Measurements from ENCODE around the gene APOA1.

The APOA1 gene

DNA sequence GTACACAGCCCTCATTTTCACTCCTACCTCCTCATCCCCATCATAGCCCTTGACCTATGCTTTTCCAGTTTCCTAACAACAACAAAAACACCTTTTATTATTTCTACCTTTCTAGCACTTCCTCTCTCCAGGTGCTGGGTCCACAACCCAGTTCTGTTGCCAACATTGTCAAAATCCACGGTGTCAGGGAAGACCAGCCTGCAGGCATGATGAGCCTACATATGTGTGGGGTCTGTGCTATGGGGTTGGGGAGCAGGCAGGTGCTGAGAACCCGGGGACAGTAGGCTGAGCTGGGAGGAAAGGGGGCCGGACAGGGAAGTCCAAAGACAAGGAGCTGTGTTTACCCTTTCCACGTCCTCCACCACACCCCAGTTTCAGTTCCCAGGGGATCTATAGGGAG, 48.9 kb downstream of the APOA1 start:
- no peak for DNase-seq (ENCODE audit: low spot score)

DNA sequence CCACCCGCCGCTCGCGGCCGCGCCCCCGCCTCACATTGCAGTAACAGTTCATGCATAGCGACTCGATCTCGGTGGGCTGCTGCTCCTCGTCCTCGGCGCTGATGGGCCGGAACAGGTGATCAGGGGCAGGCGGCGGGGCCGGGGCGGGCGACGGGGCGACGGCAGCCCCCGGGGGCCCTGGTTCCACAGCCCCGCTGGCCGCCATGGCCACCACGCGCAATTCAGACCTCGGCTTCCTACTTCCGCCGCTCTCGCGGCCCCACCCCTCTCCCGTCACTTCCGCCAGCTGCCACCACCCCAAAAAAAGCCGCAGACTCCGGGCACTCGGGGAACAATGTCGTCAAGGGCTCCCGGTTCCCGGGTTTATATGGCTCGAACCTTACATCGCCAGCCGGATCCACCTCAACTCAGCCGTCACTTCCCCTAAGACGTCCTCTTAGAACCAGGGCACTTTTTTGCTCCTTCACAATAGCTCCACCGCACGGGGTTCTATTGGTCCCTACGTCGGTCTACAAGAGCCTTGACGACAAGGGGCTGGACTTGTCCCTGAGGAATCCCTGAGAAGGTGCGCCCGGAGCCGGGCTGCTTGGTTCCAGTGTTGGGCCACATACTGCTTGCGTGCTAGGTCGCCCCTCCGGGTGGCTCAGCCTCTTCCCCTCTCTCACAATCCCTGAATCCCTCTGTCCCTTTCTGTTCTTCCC, 49.5 kb downstream of the APOA1 start, which contains the start of gene ZPR1:
ZPR1 (minus strand) TSS at position 238 of the 701 bp plus-strand sequence; CDS start at position 205, 33 bp downstream.
- peak; percentile 70 for DNase-seq (ENCODE audit: low spot score)

- DNase-seq (ENCODE audit: low spot score): no peak
Measured at GRCh38 chr11:116787436-116787785, 50.0 kb downstream of the APOA1 start.

DNA sequence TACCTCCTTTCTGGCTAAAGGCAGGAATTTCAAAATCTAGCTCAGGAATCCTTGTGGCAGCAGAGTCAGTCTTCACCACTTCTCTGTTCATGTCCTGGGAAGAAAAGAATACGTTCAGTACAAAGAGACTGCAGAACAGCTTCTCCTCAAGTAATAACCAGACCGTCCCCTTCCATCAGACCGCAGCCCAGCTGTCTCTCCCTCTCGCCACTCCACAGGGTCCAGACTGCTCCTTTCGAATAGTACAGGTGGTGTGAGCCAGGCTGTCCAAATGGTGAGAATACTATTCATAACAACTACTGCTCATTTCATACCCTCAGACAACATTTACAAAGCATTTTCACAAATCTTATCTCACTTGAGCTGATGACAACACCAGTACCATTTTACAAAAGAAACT, 50.5 kb downstream of the APOA1 start:
- no peak for DNase-seq (ENCODE audit: low spot score)

- no peak for DNase-seq (ENCODE audit: low spot score)
Measured at GRCh38 chr11:116786326-116786725, 51.1 kb downstream of the APOA1 start.

Data from pons (tissue), 1 donor.